Liver (tissue), 9 donors: ENCODE results near the gene DENND6A. TPM values are rescaled to one million over a fixed set of nuclear protein-coding genes. Genes with fewer than 3 reads are reported as not detected.

Experiments
- DNase-seq: peaks from one replicate; pipeline ENCODE4 v3.0.0-alpha.2; 2017; ENCODE audit warnings: low spot score
- H3K27ac ChIP-seq, 2 donors: one replicate each; pipeline ENCODE4 v1.7.0; 2013; ENCODE audit warnings: inconsistent platforms in 2 of 2, low read length in 2 of 2, control low read depth in 1 of 2, low read depth in 1 of 2, mild to moderate bottlenecking in 1 of 2
- H3K27me3 ChIP-seq, 4 donors: one replicate each; pipeline versions ENCODE4 v1.6.1 to v1.7.0; 2013; ENCODE audit warnings: low read length in 3 of 4, inconsistent platforms in 1 of 4, mild to moderate bottlenecking in 1 of 4, moderate library complexity in 1 of 4; ENCODE audit not compliant: control insufficient read depth in 4 of 4, insufficient read depth in 4 of 4
- H3K36me3 ChIP-seq, 4 donors: one replicate each; pipeline versions ENCODE4 v1.6.1 to v1.7.0; 2013; ENCODE audit warnings: low read length in 3 of 4, mild to moderate bottlenecking in 3 of 4, low read depth in 1 of 4, moderate library complexity in 1 of 4; ENCODE audit not compliant: control insufficient read depth in 4 of 4, insufficient read depth in 3 of 4
- H3K4me1 ChIP-seq, 4 donors: one replicate each; pipeline versions ENCODE4 v1.6.1 to v1.7.0; 2013; ENCODE audit warnings: low read length in 3 of 4, mild to moderate bottlenecking in 3 of 4, moderate library complexity in 1 of 4; ENCODE audit not compliant: control insufficient read depth in 4 of 4, insufficient read depth in 4 of 4
- H3K4me3 ChIP-seq, 3 donors: one replicate each; pipeline versions ENCODE4 v1.6.1 to v1.7.0; 2013; ENCODE audit warnings: low read length in 3 of 3, control low read depth in 1 of 3, low read depth in 1 of 3, mild to moderate bottlenecking in 1 of 3
- H3K9ac ChIP-seq, 2 donors: one replicate each; pipeline ENCODE4 v1.7.0; 2013; ENCODE audit warnings: low read length in 2 of 2, mild to moderate bottlenecking in 2 of 2, moderate library complexity in 2 of 2, control low read depth in 1 of 2, low read depth in 1 of 2
- H3K9me3 ChIP-seq, 4 donors: one replicate each; pipeline versions ENCODE4 v1.6.1 to v1.7.0; 2013; ENCODE audit warnings: low read length in 3 of 4; ENCODE audit not compliant: control insufficient read depth in 4 of 4
- EGR1 ChIP-seq, 2 donors: IDR thresholded peaks; 2 replicates each; pipeline ENCODE4 v1.6.1; 2016 to 2018; ENCODE audit warnings: antibody characterized with exemption in 2 of 2, low read depth in 2 of 2
- FOXA1 ChIP-seq: IDR thresholded peaks from 2 replicates; pipeline ENCODE4 v1.6.1; 2016; ENCODE audit warnings: antibody characterized with exemption
- FOXA2 ChIP-seq: IDR thresholded peaks from 2 replicates; pipeline ENCODE4 v1.6.1; 2016; ENCODE audit warnings: antibody characterized with exemption
- HNF4A ChIP-seq, 2 donors: conservative IDR thresholded peaks; 2 replicates each; pipeline ENCODE4 v1.6.1; 2016; ENCODE audit warnings: antibody characterized with exemption in 2 of 2, mild to moderate bottlenecking in 2 of 2
- HNF4G ChIP-seq: IDR thresholded peaks from 2 replicates; pipeline ENCODE4 v1.6.1; 2016; ENCODE audit warnings: antibody characterized with exemption
- NR2F2 ChIP-seq: IDR thresholded peaks from 2 replicates; pipeline ENCODE4 v1.6.1; 2016; ENCODE audit warnings: antibody characterized with exemption
- RXRA ChIP-seq, 2 donors: IDR thresholded peaks; 2 replicates each; pipeline ENCODE4 v1.6.1; 2017 to 2018; ENCODE audit warnings: antibody characterized with exemption in 2 of 2, mild to moderate bottlenecking in 1 of 2
- SP1 ChIP-seq: IDR thresholded peaks from 2 replicates; pipeline ENCODE4 v1.6.1; 2018; ENCODE audit warnings: antibody characterized with exemption, mild to moderate bottlenecking
- TAF1 ChIP-seq: conservative IDR thresholded peaks from 2 replicates; pipeline ENCODE4 v1.6.1; 2016; ENCODE audit warnings: antibody characterized with exemption, mild to moderate bottlenecking
- WGBS: extraction: QIAGEN DNeasy Blood & Tissue Kit; methylation state at CpG from one replicate; pipeline ENCODE4 v1.1.7; 2013; 5-methylcytosine and 5-hydroxymethylcytosine counted together
- polyA plus RNA-seq, 2 donors: library from polyadenylated mRNA; stranded (reverse) in 1 of 2; unstranded in 1 of 2; fragments of 200-250 nt in 1 of 2; fragments of >200 nt in 1 of 2; fragmentation: Nextera tagmentation in 1 of 2; extraction: Ambion mirVana in 1 of 2; gene quantifications; one replicate each; pipeline versions ENCODE4 v1.2.1 to v1.2.3, GENCODE V29; 2013 to 2015
- total RNA-seq, 2 donors: library from RNA; depleted of rRNA; stranded (reverse); fragments of >200 nt; gene quantifications; one replicate each; pipeline ENCODE4 v1.2.3, GENCODE V29; 2014
- TF ChIP-seq, protein P1 (sequence below): IDR thresholded peaks from 2 replicates; pipeline ENCODE4 v1.6.1; 2016; ENCODE audit warnings: antibody characterized with exemption, mild to moderate bottlenecking
- TF ChIP-seq, protein P2 (sequence below): IDR thresholded peaks from 2 replicates; pipeline ENCODE4 v1.6.1; 2016; ENCODE audit warnings: antibody characterized with exemption
- TF ChIP-seq, protein P3 (sequence below): fragments of 150-350 bp; IDR thresholded peaks from 2 replicates; pipeline ENCODE4 v1.5.1; 2017; ENCODE audit warnings: improper control_type of control experiment, low read depth, low read length; ENCODE audit not compliant: missing input control
- donor health status: healthy.
- donor health status: healthy.
- donor health status: healthy.
- donor health status: healthy.
- donor health status: healthy.

The DENND6A gene
- total and polyA plus RNA-seq, 4 donors: 3.1 to 12.2 (median 8.1) TPM

DNA sequence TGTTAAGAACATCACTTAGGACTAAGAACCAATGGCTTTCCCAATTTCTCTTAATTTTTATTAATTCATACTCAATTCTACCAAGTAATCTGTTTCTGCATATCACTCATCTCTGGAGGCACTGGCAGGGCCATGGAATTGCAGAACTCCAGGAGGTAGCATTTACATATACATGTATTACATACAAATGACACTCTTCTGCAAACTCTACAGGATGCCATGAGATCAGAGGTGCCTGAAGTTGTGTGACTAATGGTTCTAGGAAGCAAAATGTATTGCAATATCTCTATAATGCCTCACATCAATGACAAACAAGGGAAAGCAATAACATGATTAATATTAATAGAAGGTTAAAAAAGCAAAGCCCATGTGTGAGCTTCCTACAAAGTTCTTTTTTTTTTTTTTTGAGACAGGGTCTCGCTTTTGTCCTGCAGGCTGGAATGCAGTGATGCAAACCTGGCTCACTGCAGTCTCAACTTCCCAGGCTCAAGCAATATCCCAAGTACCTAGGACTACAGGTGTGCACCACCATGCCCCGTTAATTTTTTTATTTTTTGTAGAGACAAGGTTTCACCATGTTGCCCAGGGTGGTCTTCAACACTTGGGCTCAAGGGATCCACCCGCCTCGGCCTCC lies 33.0 kb downstream of the DENND6A start (continued):
- TF ChIP-seq, protein P1, sequence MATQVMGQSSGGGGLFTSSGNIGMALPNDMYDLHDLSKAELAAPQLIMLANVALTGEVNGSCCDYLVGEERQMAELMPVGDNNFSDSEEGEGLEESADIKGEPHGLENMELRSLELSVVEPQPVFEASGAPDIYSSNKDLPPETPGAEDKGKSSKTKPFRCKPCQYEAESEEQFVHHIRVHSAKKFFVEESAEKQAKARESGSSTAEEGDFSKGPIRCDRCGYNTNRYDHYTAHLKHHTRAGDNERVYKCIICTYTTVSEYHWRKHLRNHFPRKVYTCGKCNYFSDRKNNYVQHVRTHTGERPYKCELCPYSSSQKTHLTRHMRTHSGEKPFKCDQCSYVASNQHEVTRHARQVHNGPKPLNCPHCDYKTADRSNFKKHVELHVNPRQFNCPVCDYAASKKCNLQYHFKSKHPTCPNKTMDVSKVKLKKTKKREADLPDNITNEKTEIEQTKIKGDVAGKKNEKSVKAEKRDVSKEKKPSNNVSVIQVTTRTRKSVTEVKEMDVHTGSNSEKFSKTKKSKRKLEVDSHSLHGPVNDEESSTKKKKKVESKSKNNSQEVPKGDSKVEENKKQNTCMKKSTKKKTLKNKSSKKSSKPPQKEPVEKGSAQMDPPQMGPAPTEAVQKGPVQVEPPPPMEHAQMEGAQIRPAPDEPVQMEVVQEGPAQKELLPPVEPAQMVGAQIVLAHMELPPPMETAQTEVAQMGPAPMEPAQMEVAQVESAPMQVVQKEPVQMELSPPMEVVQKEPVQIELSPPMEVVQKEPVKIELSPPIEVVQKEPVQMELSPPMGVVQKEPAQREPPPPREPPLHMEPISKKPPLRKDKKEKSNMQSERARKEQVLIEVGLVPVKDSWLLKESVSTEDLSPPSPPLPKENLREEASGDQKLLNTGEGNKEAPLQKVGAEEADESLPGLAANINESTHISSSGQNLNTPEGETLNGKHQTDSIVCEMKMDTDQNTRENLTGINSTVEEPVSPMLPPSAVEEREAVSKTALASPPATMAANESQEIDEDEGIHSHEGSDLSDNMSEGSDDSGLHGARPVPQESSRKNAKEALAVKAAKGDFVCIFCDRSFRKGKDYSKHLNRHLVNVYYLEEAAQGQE: no peak
- TF ChIP-seq EGR1 (IDR thresholded peaks at IDR 0.05; ENCODE audit: low read depth in 2 of 2) (no peak), FOXA2 (no peak), TAF1 (no peak), RXRA (IDR thresholded peaks at IDR 0.05) (no peak), HNF4A (conservative IDR thresholded peaks at IDR 0.05) (no peak), HNF4G (no peak)
- TF ChIP-seq, protein P2, sequence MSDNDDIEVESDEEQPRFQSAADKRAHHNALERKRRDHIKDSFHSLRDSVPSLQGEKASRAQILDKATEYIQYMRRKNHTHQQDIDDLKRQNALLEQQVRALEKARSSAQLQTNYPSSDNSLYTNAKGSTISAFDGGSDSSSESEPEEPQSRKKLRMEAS: no peak

DNA sequence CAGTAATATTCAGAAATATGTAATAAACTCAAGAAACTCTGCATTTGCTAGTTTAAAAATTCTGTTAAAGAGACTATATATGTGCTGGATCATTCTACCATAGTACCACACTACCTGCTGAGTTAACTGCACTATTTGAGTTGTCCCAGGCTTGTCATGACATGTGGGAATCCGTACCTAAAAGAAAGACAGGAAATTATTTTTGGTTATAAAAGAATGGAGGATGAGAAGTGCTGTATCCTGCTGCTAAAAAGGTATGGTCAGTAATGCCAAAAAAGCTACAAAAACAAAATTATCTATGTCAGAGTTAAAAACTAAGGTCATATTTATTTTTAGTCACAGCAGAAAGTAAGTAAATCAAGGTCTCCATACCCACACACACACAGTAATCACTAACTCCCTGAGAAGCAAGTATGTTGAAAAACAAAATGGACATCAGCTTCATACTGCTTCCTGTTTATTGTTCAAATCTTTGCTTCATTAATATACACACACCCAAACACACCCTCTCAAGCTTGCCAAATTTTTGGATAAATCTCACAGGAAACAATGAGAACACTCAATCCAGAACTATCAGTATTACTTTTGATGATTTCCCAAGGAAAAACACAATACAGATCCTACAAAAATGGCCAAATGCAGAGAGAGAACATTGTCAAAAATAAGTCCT lies 33.7 kb downstream of the DENND6A start:
- no peak overlapping the region for H3K4me3 ChIP-seq
- H3K36me3 ChIP-seq: peaks cover 2 to 13% (median 7%) of the 10 kb centered on the region in 4 donors
- DNase-seq: no peak
- TF ChIP-seq HNF4A (conservative IDR thresholded peaks at IDR 0.05) (no peak), FOXA1 (no peak), TAF1 (no peak), SP1 (no peak), NR2F2 (no peak), FOXA2 (no peak)
- TF ChIP-seq, protein P2: no peak
- H3K27me3 ChIP-seq: no peaks in the 10 kb centered on the region
- H3K9ac ChIP-seq: no peak overlapping the region
- H3K27ac ChIP-seq: no peak overlapping the region
- WGBS: 88% methylated on average over 1 of the region's 1 CpG
- no peaks in the 10 kb centered on the region for H3K9me3 ChIP-seq
- peaks cover 0 to 2% (median 0%) of the 10 kb centered on the region in 4 donors for H3K4me1 ChIP-seq

DNA sequence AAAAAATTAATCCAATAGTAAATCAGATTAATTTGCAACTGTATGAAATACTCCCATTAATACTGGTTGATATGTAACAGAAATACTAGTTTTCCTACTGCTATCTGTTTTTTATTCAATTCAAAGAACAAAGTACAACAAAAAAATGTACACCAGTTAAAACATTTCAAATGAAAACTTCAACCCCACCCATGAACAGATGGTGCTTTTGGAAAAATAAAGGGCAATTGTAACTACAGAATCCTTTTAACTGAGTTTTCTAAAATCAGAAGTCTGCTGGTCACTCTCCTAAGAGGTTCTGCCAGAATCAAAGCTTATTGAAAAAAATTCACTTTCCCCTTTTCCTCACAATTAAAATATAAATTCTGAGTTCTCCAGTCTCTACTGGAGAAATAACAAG lies 34.3 kb downstream of the DENND6A start:
- H3K36me3 ChIP-seq: peaks cover 2 to 13% (median 7%) of the 10 kb centered on the region in 4 donors
- H3K4me3 ChIP-seq: no peak overlapping the region
- no peaks in the 10 kb centered on the region for H3K27me3 ChIP-seq
- no peak for DNase-seq
- peaks cover 0 to 2% (median 0%) of the 10 kb centered on the region in 4 donors for H3K4me1 ChIP-seq
- no peak overlapping the region for H3K27ac ChIP-seq
- H3K9ac ChIP-seq: no peak overlapping the region
- TF ChIP-seq, protein P1: no peak
- TF ChIP-seq, protein P3, sequence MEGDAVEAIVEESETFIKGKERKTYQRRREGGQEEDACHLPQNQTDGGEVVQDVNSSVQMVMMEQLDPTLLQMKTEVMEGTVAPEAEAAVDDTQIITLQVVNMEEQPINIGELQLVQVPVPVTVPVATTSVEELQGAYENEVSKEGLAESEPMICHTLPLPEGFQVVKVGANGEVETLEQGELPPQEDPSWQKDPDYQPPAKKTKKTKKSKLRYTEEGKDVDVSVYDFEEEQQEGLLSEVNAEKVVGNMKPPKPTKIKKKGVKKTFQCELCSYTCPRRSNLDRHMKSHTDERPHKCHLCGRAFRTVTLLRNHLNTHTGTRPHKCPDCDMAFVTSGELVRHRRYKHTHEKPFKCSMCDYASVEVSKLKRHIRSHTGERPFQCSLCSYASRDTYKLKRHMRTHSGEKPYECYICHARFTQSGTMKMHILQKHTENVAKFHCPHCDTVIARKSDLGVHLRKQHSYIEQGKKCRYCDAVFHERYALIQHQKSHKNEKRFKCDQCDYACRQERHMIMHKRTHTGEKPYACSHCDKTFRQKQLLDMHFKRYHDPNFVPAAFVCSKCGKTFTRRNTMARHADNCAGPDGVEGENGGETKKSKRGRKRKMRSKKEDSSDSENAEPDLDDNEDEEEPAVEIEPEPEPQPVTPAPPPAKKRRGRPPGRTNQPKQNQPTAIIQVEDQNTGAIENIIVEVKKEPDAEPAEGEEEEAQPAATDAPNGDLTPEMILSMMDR: no peak
- no peaks in the 10 kb centered on the region for H3K9me3 ChIP-seq
